IPS DF 4.7 (cell line): ENCODE data around the gene ANKLE1.
"Not testable (repeated sequence)": the region's sequence is repeated elsewhere in the genome, so short reads cannot be mapped to it uniquely, and the experiment has no call there.

ENCODE experiments used
- DNase-seq: peaks from one replicate; pipeline ENCODE4 v3.0.0-alpha.2; 2013; ENCODE audit warnings: low spot score; ENCODE audit errors: extremely low read depth

Gene ANKLE1

DNA sequence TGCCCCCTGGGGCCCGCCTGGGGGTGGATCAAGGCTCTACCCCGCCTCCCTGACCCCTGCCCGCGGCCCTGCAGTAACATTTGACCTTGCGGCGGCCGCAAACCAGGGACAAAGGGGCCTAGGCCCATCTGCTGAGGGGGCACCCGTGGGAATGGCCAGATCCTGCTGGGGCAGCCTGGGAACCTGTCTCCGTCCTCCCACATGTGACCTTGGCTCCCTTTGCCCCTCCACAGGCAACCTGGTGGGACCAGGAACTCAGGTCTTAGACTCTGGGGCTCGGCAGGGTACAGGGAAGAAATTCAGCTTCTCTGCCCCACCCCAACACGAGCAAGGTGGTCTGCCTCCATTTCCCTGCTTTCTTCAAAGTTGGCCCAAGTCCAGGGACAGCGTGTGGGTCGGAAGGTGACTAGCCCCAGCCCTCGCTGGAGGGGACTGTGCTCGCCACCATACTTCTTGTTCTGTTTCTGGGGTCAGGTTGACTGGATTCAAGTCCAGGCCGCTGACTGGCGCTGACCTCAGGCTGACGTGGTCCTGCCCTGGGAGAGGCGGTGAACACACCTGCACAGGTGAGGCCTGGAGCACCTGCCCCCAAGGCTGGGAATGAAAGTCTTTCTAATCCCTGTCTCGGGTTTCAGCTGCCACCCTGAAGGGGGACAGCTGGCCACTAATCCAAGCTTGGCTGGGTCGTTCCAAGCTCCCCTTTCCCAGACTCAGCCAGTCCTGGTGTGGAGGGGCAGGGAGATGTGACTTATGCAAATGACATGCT lies 33.5 kb upstream of the ANKLE1 start:
- DNase-seq = no peak

DNA sequence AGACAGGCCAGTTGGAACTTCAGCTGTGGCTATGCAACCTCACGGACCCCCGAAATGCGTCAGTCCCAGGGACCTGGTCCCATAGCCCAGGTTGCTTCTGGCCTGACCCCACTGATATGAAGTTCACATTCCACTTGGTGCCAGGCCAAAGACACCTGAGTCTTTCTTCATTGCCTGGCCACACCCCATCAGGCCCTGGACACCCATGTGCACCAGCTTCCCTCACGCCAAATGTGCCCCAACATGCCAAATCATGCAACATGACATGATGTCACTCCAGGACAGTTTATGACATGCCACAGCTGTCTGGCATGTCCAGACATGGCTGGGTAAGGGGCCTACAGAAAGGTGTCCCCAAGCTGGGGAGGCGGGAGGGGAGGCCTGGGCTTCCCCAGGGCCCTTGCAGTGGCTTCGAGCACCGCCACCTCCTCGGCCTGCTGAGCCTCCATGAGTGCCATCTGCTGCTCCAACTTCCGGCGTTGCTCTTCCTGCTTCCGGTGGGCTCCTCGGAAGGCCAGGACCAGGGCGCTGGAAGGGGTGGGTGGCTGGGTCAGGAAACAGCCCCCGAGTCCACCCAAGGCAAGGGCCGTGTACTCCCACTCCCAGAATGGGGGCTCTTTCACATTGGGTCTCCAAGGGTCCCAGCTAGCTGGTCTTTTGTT lies 31.7 kb upstream of the ANKLE1 start:
- no peak for DNase-seq

DNA sequence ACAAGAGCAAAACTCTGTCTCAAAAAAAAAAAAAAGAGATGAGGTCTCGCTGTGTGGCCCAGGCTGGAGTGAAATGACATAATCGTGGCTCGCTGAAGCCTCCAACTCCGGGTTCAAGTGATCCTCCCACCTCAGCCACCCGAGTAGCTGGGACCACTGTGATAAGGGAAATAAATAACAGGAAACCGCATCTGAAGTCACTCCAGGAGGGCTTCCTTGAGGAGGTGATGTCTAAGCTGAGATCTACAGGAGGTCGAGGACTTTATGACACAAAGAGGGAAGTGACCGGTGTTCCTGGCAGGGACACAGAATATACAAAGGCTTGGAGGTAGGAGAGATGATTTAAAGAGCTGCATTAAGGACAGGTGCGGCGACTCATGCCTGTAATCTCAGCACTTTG lies 27.1 kb upstream of the ANKLE1 start:
- no peak for DNase-seq

DNA sequence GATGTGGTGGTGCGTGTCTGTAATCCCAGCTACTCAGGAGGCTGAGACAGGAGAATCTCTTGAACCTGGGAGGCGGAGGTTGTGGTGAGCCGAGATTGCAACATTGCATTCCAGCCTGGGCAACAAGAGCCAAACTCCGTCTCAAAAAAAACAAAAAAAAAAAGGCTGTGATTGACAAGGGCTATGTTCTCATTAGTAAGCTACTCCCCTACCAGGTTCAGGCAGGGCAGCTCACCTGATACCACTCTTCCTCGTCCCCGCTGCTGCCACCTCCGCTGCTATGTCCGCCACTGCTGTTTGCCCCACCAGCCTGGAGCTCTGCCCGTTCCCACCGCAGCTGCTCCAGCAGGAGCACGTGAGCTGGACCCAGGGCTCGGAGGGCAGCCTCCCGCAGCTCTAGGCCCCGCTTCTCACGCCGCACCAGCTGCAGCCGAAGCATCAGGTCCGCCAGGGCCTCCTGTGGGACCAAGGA lies 26.5 kb upstream of the ANKLE1 start:
- no peak for DNase-seq

DNA sequence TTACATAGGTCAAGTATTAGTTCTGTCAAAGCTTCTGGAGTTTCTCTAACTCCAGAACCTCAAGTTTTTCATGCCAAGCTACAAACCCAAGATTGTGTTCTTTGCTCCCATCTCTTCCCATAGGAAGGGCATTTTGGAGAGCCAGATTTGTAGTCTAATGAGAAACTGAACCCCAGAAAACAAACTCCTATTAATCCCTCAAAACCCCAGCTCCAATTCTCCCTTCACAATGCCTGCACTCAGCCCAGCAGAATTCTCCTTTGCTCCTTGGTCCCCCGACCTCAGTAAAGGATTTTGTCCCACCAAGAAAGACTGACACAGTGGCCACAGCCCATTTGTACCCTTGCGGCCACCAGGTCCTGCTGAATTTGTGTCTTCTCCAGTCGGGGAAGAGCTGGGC lies 25.6 kb upstream of the ANKLE1 start:
- no peak for DNase-seq

DNA sequence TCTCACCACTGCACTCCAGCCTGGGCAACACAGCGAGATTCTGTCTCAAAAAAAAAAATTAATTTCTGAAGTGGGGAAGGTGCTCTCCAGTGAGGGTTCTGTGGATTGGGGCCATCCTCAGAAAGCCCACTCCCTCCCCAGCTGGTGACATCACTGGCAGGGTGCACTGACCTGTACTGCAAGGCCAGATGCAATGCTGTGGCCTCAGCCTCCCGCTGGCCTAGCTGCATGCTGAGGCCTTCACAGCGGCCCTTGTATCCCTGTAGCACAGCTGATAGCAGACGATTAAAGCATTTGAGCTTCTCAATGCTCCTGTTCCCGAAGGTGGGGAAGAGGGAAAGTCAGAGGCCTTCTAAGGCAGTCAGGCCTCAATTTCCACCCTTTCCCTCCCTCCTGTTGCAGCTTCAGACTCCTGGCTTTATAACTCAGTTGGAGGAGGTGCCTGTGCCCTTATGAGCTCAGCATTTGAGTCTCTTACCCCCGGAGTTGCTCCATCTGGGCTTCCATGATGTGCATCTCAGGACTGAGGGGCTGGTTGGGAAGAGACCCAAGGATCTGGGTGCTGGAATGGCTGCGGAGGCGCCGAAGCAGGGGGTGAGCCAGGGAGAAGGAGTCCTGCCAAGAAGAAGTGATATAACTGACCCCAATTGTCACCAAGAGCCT lies 22.5 kb upstream of the ANKLE1 start:
- DNase-seq = no peak

DNA sequence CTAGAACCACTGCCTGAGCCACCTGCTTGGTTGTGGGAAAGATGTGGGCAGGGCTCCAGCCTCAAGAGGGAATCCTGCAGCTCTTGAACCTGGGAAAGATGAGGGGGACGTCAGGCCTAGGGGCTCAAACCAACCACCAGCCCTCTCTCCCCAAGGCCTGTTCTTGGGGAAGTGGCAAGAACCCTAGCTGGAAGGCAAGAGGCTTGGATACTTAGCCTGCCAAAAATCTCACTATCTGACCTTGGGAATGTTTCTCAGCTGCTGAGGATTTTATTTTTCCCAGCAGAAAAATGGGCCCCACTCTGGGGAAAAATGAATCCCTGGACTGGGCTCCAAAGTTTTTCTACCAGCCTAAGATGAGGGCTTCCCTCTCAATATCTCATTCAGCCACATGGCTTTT lies 21.8 kb upstream of the ANKLE1 start:
- no peak for DNase-seq

DNA sequence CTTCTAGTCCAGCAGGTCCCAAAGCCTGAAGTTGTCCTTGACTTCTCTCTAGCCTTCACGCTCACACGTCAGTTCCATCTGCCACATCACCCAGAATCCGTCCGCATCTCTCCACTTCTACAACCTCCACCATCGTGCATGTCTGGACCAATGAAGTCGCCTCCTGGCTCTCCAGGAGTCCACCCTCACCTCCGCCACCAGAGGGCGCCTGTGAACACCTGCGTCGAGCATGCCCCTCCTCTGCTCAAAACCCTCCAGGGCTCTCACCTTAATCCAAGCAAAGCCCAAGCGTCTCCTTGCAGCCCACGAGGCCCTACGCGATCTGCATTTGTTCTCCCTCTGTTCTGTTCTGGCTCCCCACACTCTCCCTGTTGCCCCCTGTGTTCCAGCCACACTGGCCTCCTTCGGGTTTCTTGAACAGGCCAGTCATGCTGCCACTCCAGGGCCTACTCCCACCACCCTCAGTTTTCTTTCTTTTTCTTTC lies 20.8 kb upstream of the ANKLE1 start:
- no peak for DNase-seq

DNA sequence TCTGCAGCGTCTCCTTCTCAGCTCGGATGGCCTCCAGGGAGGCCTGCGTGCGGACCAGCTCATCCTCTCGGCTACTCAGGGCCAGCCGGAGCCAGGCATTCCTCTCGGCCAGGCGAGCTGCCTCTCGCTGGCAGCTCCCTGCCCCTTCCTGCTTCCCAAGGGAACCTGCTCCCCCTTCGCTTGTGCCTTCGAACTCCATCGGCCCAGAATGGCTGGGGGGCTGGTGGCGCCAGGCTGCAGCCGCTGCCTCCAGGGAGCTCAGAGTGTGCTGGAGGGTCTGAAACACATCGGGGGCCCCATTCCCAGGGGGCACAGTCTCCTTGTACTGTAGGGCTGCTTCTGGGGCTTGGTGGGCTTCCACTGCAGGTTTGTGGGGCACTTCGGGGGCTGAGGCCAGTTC lies 19.1 kb upstream of the ANKLE1 start:
- DNase-seq = no peak

DNA sequence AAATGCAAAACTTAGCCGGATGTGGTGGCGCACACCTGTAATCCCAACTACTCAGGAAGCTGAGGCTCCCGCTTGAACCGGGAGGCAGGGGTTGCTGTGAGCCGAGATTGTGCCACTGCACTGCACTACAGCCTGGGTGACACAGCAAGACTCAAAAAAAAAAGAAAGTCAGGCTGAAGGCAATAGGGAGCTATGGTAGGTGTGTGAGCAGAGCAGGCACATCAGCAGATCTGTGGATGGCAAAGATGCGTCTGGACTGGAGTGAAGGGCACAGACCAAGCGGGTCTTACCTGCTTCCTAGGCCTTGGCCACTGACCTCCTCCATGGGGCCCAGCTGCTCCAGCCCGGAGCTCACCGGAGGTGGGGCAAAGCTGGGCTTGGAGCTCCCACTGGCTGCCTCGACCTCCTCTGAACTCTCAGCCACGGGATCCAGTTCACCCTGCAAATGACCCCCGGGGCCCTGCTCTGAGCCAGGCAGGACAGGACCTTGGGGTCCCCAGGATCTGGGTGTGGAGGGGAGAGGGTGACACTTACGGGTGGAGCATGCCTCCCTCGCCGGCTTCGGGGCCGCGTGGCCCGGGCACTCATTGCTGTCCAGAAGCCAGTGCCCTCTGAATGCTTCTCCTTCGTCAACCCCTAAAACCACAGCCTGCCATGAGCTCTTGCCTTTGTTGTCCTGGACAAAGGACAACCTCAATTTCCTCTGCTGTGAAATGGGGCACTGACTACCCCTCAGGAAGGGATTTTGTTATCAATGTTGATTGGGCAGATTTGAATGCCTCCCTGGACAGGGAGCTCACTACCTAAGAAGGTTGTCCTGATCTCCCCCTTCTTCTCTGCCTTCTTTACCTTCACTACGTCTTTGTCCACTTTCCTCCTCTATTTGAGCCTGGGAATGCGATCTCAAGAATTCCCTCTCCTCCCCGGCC lies 17.7 kb upstream of the ANKLE1 start:
- DNase-seq = no peak

DNA sequence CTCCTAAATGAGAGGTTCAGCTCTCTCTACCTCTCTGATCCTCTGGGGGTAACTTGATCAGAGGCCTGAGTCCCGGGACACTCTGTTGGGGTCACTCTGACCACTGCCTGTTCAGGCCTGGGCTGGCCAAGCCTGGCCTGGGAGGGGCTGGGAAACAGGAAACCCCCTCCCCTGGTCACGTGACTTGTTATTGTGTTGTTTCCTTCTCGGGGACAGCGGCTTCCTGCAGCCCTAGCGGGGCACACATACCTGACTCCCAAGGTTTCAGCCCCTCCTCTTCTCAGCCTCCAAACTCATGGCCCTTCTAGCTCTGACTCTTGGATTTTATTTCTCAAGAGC lies 17.1 kb upstream of the ANKLE1 start, which contains the start of gene USHBP1:
Gene USHBP1, minus strand, starts transcription at position 105 of the 339 bp plus-strand sequence. CDS start 446 bp downstream, outside the sequence.
- no peak for DNase-seq

DNA sequence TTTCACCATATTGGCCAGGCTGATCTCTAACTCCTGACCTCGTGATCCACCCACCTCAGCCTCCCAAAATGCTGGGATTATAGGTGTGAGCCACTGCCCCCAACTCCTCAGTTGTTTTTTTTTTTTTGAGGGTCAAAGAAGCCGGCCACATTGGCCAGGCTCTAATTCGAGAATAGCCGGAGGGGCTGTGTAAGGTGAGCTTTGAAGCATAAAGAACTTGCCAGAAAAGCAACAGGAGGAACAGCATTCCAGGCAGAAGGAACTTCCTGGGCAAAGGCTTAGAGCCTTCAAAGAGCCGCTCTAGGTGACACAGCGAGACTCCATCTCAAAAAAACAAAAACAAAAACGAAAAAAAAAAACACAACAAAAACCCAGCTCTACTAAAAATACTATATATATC lies 15.7 kb upstream of the ANKLE1 start:
- no peak for DNase-seq

DNA sequence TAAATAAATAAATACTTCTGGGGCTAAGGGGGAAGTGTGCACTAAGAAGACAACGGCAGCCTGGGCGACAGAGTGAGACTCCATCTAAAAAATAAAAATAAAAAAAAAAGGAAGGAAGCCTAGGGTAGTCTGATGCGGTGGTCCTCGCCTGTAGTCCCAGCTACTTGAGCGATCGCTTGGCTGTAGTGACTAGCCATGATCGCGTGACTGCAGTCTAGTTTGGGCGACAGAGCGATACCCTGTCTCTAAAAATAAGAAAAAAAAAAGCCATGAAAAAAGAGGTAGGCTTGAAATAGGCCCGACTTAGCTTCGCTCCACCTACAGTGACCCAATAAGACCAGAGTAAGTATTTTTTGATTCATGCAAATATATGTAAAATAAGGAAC lies 15.1 kb upstream of the ANKLE1 start:
- DNase-seq = no peak

DNA sequence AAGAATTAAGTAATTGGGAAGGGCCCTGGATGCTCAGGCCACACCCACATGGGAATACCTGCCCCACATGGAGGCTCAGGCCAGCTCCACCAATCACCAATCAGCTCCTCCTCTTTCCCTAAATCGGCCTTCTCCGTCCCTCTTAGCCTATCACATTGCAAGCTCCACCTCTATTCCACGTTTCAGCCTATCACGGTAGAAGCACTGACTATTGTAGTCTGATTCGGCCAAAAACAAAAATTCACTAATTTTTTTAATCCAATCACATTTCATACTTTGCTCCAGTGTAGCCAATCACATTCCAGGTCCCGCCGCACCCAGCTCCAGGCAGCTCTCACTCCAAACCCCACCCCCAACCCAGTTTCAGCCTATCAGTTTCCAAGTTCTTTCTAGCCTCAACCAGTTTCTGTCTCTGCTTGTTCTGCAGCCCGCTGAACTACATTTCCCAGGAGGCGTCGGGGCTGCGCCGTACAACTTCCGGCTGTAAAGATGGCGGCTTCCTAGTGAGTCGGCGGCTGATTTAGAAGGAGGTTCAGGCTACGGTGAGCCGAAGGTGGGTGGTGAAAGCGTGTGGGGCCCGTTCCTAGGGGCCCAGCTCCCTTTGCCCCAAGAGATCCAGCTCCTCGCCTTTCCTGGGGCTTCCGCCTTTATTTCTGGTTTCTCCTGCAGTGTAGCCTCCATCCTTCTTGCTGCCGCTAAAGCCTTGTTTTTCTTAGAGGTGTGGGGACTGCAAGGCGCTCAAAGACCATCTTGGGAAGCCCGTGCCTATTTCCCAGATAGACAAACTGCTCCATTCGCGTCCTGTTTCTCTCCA lies 14.5 kb upstream of the ANKLE1 start, which contains the start of gene BABAM1:
Gene BABAM1, plus strand, starts transcription at position 469 of the 814 bp plus-strand sequence. CDS start 1,364 bp downstream, outside the sequence.
- peak; percentile 100 for DNase-seq

DNA sequence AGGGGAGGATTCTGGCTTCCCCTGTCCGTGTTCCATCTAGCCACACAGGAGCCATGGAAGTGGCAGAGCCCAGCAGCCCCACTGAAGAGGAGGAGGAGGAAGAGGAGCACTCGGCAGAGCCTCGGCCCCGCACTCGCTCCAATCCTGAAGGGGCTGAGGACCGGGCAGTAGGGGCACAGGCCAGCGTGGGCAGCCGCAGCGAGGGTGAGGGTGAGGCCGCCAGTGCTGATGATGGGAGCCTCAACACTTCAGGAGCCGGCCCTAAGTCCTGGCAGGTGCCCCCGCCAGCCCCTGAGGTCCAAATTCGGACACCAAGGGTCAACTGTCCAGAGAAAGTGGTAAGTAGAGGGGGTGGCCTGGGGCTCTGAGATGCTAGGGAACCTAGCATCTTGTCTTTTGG lies 12.9 kb upstream of the ANKLE1 start:
- DNase-seq = no peak

DNA sequence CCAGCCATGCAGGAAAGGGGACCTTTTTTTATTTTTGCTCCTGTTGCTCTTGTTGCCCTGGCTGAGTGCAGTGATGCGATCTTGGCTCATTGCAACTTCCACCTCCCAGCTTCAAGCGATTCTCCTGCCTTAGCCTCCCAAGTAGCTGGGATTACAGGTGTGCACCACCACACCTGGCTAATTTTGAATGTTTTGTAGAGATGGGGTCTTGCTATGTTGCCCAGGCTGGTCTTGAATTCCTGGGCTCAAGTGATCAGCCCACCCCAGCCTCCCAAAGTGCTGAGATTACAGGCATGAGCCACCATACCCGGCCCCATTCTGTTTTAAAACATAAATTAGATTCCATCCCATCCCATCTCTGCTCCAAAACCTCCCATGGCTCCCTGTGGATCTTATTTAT lies 6.8 kb upstream of the ANKLE1 start:
- not testable (repeated sequence) for DNase-seq

DNA sequence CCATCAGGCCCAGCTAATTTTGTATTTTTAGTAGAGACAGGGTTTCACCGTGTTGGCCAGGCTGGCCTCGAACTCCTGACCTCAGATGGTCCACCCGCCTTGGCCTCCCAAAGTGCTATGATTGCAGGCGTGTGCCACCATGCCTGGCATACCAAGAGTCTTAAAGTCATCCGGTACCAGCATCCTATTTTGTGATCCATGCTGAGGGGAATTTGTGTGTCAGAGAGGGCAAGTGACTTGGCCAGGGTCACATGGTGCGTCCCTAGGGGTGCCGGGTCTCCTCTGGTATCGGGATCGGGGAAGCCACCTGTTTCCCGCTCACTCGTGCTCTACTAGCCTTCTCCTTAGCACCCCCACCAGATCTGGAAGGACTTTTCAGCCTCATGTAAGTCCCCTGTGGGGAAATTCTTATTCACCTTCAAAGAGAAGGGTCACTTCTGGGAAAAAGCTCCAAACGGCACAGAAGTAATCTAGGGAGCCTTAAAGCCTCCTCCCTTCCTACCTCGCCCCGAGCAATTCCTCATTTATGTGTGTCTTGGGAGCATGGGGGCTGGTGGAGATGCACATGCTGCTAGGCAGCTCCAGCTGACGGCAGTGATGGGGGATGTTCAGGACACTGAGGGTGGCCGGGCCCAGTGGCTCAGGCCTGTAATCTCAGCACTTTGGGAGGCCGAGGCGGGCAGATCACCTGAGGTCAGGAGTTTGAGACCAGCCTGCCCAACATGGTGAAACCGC lies 6.1 kb upstream of the ANKLE1 start:
- no peak for DNase-seq

DNA sequence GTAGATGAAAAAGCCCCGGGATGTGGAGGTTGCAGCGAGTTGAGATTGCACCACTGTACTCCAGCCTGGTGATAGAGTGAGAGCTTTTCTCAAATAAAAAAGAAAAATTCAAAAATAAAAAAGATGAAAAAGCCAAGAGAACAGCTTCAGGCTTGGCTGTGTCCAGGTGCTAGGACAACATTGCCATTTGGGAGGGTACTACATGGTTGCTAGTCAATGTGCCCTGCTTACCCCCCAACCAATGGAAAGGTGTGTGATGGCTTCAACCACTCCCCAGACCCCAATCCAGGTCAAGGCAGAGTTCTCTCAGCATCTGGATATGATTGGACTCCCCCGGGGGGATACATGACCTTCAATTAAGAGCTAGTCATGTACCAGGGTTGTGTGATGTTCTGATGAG lies 2.3 kb upstream of the ANKLE1 start:
- DNase-seq = no peak

DNA sequence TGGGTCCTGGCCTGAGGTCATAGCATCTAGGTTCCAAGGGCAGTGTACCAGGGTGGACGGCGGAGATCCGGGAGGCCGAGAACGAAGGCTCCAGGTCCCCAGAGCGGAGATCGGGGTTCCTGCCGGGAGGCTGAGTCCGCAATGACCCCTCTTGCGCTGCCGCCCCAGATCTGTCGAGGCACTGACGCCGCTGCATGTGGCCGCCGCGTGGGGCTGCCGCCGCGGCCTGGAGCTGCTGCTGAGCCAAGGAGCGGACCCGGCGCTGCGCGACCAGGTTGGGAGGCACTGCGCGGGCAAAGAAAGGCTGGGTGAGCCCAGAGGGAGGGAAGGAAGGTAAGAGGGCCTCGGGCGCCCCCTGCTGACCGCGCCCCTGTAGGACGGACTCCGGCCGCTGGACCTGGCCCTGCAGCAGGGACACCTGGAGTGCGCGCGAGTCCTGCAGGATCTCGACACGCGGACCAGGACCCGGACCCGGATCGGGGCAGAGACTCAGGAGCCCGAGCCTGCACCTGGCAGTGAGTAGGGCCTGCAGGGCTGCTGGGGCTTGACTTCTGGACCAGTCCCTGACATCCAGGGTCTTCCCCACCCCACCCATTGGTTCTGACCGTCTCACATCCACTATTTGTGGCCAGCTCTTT lies 906 bp downstream of the ANKLE1 start:
- no peak for DNase-seq
